WTC11 (cell line): ENCODE data around the gene NIN. TPM values are rescaled to one million over a fixed set of nuclear protein-coding genes. Genes with fewer than 3 reads are reported as not detected.

Source experiments
- ATAC-seq: fragments of 200-7000 bp; cut with Tn5 transposase; 2 replicates; pipeline ENCODE4 v1.10.0; 2021; ENCODE audit warnings: mild to moderate bottlenecking, moderate library complexity
- CTCF ChIA-PET: fragments of 300-600 bp; sonication (Branson Sonifier 250); formaldehyde crosslinking; loops from one replicate; lab custom pipeline; 2021; ENCODE audit warnings: antibody characterized with exemption; lab: Charles Lee
- POLR2A ChIA-PET: fragments of 350-600 bp; sonication (Branson Sonifier 250); formaldehyde crosslinking; loops from one replicate; lab custom pipeline; 2021; ENCODE audit warnings: antibody characterized with exemption; lab: Charles Lee
- DNase-seq: peaks from one replicate; pipeline ENCODE4 v3.0.0; 2021; ENCODE audit warnings: low spot score
- H3K27ac Mint-ChIP-seq: 2 replicates; pipeline ENCODE4 v1.8.0; 2021; ENCODE audit warnings: mixed read lengths
- H3K27me3 Mint-ChIP-seq: 2 replicates; pipeline ENCODE4 v1.8.0; 2021; ENCODE audit warnings: low read depth, mild to moderate bottlenecking, moderate library complexity, mixed read lengths
- H3K36me3 Mint-ChIP-seq: 2 replicates; pipeline ENCODE4 v1.8.0; 2021; ENCODE audit warnings: mixed read lengths
- H3K4me1 Mint-ChIP-seq: 2 replicates; pipeline ENCODE4 v1.8.0; 2022; ENCODE audit warnings: mixed read lengths
- H3K4me3 Mint-ChIP-seq: 2 replicates; pipeline ENCODE4 v1.8.0; 2021; ENCODE audit warnings: mild to moderate bottlenecking, moderate library complexity, mixed read lengths
- H3K9me3 Mint-ChIP-seq: 2 replicates; pipeline ENCODE4 v1.8.0; 2021; ENCODE audit warnings: mixed read lengths
- ATF2 ChIP-seq: sonication (generic); formaldehyde crosslinking; IDR thresholded peaks from 2 replicates; pipeline ENCODE4 v1.8.1; 2022; ENCODE audit warnings: low read depth, missing genetic modification reagents, borderline replicate concordance
- FOXP1 ChIP-seq: sonication (generic); formaldehyde crosslinking; IDR thresholded peaks from 2 replicates; pipeline ENCODE4 v1.8.0; 2022; ENCODE audit warnings: missing genetic modification reagents, mild to moderate bottlenecking, moderate library complexity, borderline replicate concordance
- HMGXB4 ChIP-seq: sonication (generic); formaldehyde crosslinking; IDR thresholded peaks from 2 replicates; pipeline ENCODE4 v1.8.1; 2023; ENCODE audit warnings: mild to moderate bottlenecking, moderate library complexity, missing genetic modification reagents
- JUN ChIP-seq: sonication (generic); formaldehyde crosslinking; IDR thresholded peaks from 2 replicates; pipeline ENCODE4 v1.8.0; 2023; ENCODE audit warnings: mild to moderate bottlenecking, missing genetic modification reagents
- MYBL2 ChIP-seq: sonication (generic); formaldehyde crosslinking; IDR thresholded peaks from 2 replicates; pipeline ENCODE4 v1.8.1; 2023; ENCODE audit warnings: mild to moderate bottlenecking, moderate library complexity, missing genetic modification reagents
- NFE2L1 ChIP-seq: sonication (generic); formaldehyde crosslinking; IDR thresholded peaks from 2 replicates; pipeline ENCODE4 v1.8.1; 2023; ENCODE audit warnings: missing genetic modification reagents
- PREB ChIP-seq: sonication (generic); formaldehyde crosslinking; IDR thresholded peaks from 2 replicates; pipeline ENCODE4 v1.8.1; 2022; ENCODE audit warnings: mild to moderate bottlenecking, missing genetic modification reagents, moderate library complexity, borderline replicate concordance
- TEAD1 ChIP-seq: sonication (generic); formaldehyde crosslinking; IDR thresholded peaks from 2 replicates; pipeline ENCODE4 v1.8.0; 2022; ENCODE audit warnings: mild to moderate bottlenecking, missing genetic modification reagents
- ZBTB21 ChIP-seq: sonication (generic); formaldehyde crosslinking; IDR thresholded peaks from 2 replicates; pipeline ENCODE4 v1.8.1; 2023; ENCODE audit warnings: mild to moderate bottlenecking, missing genetic modification reagents, borderline replicate concordance
- ZBTB43 ChIP-seq: sonication (generic); formaldehyde crosslinking; IDR thresholded peaks from 2 replicates; pipeline ENCODE4 v1.8.1; 2023; ENCODE audit warnings: mild to moderate bottlenecking, missing genetic modification reagents
- ZNF121 ChIP-seq: sonication (generic); formaldehyde crosslinking; IDR thresholded peaks from 2 replicates; pipeline ENCODE4 v1.8.0; 2023; ENCODE audit warnings: missing genetic modification reagents
- ZNF263 ChIP-seq: sonication (generic); formaldehyde crosslinking; IDR thresholded peaks from 2 replicates; pipeline ENCODE4 v1.8.1; 2022; ENCODE audit warnings: low read depth, mild to moderate bottlenecking, moderate library complexity, missing genetic modification reagents
- ZNF512 ChIP-seq: sonication (generic); formaldehyde crosslinking; IDR thresholded peaks from 2 replicates; pipeline ENCODE4 v1.8.1; 2022; ENCODE audit warnings: missing genetic modification reagents, borderline replicate concordance
- total RNA-seq: library from RNA; stranded (reverse); gene quantifications from 3 replicates; pipeline ENCODE4 v1.2.3, GENCODE V29; 2021
- TF ChIP-seq, protein P1 (sequence below): sonication (generic); formaldehyde crosslinking; conservative IDR thresholded peaks from 2 replicates; pipeline ENCODE4 v1.8.1; 2022; ENCODE audit warnings: mild to moderate bottlenecking, missing genetic modification reagents

Gene NIN
- total RNA-seq, 1 experiment from 2014 or later, result 23.8 TPM

- H3K27me3 Mint-ChIP-seq, result no peaks in the 10 kb centered on the region
- H3K4me3 Mint-ChIP-seq, result no peak overlapping the region
- POLR2A ChIA-PET, result no interaction called here
- H3K27ac Mint-ChIP-seq, result no peak overlapping the region
- H3K4me1 Mint-ChIP-seq, result peaks cover 27% of the 10 kb centered on the region
- no peak for DNase-seq
- H3K36me3 Mint-ChIP-seq, result peaks cover 5% of the 10 kb centered on the region; the same call in 1 of the 2 replicates
- TF ChIP-seq, protein P1, sequence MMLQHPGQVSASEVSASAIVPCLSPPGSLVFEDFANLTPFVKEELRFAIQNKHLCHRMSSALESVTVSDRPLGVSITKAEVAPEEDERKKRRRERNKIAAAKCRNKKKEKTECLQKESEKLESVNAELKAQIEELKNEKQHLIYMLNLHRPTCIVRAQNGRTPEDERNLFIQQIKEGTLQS (CRISPR knock-in tag), result no peak
- TF ChIP-seq TEAD1 (CRISPR knock-in tag), result no peak
- no peak for TF ChIP-seq ZBTB43
- TF ChIP-seq MYBL2 (CRISPR knock-in tag), result no peak
- TF ChIP-seq ZBTB21 (CRISPR knock-in tag), result no peak
- TF ChIP-seq ZNF512, result no peak
- TF ChIP-seq JUN (CRISPR knock-in tag), result no peak
- CTCF ChIA-PET, result interaction anchor here (2.9 kb wide), 1 partner anchor 62 kb away, joined by 14 read pairs; no protein-coding TSS in a partner anchor
- no peaks in the 10 kb centered on the region for H3K9me3 Mint-ChIP-seq
- 0 out of 2 replicates have a peak, but pooled peaks have one; percentile 22 for ATAC-seq
Observed at GRCh38 chr14:50798048-50798421, 32.9 kb downstream of the NIN start.

- H3K4me3 Mint-ChIP-seq, result no peak overlapping the region
- CTCF ChIA-PET, result interaction anchor here (1.4 to 2.9 kb wide), 2 partner anchors 19 to 63 kb away, joined by 4 to 14 read pairs; no protein-coding TSS in a partner anchor
Observed at GRCh38 chr14:50797250-50798047, 33.5 kb downstream of the NIN start.

More at GRCh38 chr14:50797250-50798047, 33.5 kb downstream of the NIN start:
- Mint-ChIP-seq H3K4me1 (peaks cover 27% of the 10 kb centered on the region), H3K36me3 (peaks cover 5% of the 10 kb centered on the region; the same call in 1 of the 2 replicates), H3K9me3 (no peaks in the 10 kb centered on the region), H3K27me3 (no peaks in the 10 kb centered on the region), H3K27ac (peak overlapping the region; percentile 13; the same call in 1 of the 2 replicates)
- POLR2A ChIA-PET, result no interaction called here
- ATAC-seq, result no peak; the same call in 1 of the 2 replicates
- no peak for DNase-seq
- no peak for TF ChIP-seq NFE2L1
- no peak for TF ChIP-seq ZNF263 (CRISPR knock-in tag)
- no peak for TF ChIP-seq FOXP1
- no peak for TF ChIP-seq ZBTB43
- no peak for TF ChIP-seq ATF2 (CRISPR knock-in tag)
- TF ChIP-seq PREB, result no peak
- TF ChIP-seq ZNF121 (CRISPR knock-in tag), result no peak
- no peak for TF ChIP-seq MYBL2 (CRISPR knock-in tag)
- TF ChIP-seq HMGXB4, result no peak
